GM23338 (cell line): Measurements from ENCODE around the gene LTBP4. TPM values are rescaled to one million over a fixed set of nuclear protein-coding genes. Genes with fewer than 3 reads are reported as not detected.

Experiments used
- ATAC-seq: fragments of 200-7000 bp; cut with Tn5 transposase; 3 replicates; pipeline ENCODE4 v1.9.1; 2020
- DNase-seq: peaks from one replicate; pipeline ENCODE4 v3.0.0-alpha.2; 2015; ENCODE audit warnings: low spot score
- H2AFZ ChIP-seq: fragments of 200-600 bp; sonication (generic); 2 replicates; pipeline ENCODE4 v1.8.0; 2016; ENCODE audit warnings: antibody characterized with exemption, mild to moderate bottlenecking, moderate library complexity
- H3F3A ChIP-seq: fragments of 200-600 bp; sonication (generic); replicated peaks from 2 replicates; pipeline ENCODE4 v1.8.0; 2017; ENCODE audit warnings: antibody characterized with exemption, mixed run types, low read depth
- H3K27ac ChIP-seq: fragments of 200-600 bp; sonication (generic); 2 replicates; pipeline ENCODE4 v1.6.1; 2016; ENCODE audit warnings: low read depth
- H3K27me3 ChIP-seq: fragments of 200-600 bp; sonication (generic); 2 replicates; pipeline ENCODE4 v1.8.0; 2016; ENCODE audit warnings: mild to moderate bottlenecking, mixed run types, moderate library complexity; ENCODE audit not compliant: insufficient read depth
- H3K36me3 ChIP-seq: fragments of 200-600 bp; sonication (generic); 2 replicates; pipeline ENCODE4 v1.8.0; 2016; ENCODE audit warnings: mild to moderate bottlenecking; ENCODE audit not compliant: insufficient read depth
- H3K4me1 ChIP-seq: fragments of 200-600 bp; sonication (generic); 2 replicates; pipeline ENCODE4 v1.8.0; 2016; ENCODE audit warnings: mild to moderate bottlenecking, moderate library complexity; ENCODE audit not compliant: insufficient read depth
- H3K4me2 ChIP-seq: fragments of 200-600 bp; sonication (generic); 2 replicates; pipeline ENCODE4 v1.7.1; 2017; ENCODE audit warnings: mixed run types
- H3K4me3 ChIP-seq: fragments of 200-600 bp; sonication (generic); 2 replicates; pipeline ENCODE4 v1.6.1; 2016; ENCODE audit warnings: mixed run types
- H3K79me2 ChIP-seq: fragments of 200-600 bp; sonication (generic); replicated peaks from 2 replicates; pipeline ENCODE4 v1.8.0; 2017; ENCODE audit warnings: mild to moderate bottlenecking; ENCODE audit not compliant: insufficient read depth
- H3K9me2 ChIP-seq: fragments of 200-600 bp; sonication (generic); 2 replicates; pipeline ENCODE4 v1.8.0; 2017; ENCODE audit not compliant: insufficient read depth
- H4K20me1 ChIP-seq: fragments of 200-600 bp; sonication (generic); replicated peaks from 2 replicates; pipeline ENCODE4 v1.8.0; 2017; ENCODE audit warnings: mild to moderate bottlenecking; ENCODE audit not compliant: insufficient read depth
- H3K27ac Mint-ChIP-seq: 2 replicates; pipeline ENCODE4 v1.8.0; 2020; ENCODE audit warnings: inconsistent platforms, mild to moderate bottlenecking, moderate library complexity, mixed read lengths
- H3K27me3 Mint-ChIP-seq: 3 replicates; pipeline ENCODE4 v1.8.0; 2022; ENCODE audit warnings: low read depth, mild to moderate bottlenecking, moderate library complexity, mixed read lengths, inconsistent platforms; ENCODE audit not compliant: insufficient read depth, poor library complexity
- H3K36me3 Mint-ChIP-seq: 3 replicates; pipeline ENCODE4 v1.8.0; 2021; ENCODE audit warnings: low read depth, mild to moderate bottlenecking, inconsistent platforms, moderate library complexity, mixed read lengths
- H3K4me1 Mint-ChIP-seq: 3 replicates; pipeline ENCODE4 v1.8.0; 2020; ENCODE audit warnings: mild to moderate bottlenecking, inconsistent platforms, mixed read lengths
- H3K4me3 Mint-ChIP-seq: 3 replicates; pipeline ENCODE4 v1.8.0; 2021; ENCODE audit warnings: moderate library complexity, mild to moderate bottlenecking, inconsistent platforms, mixed read lengths
- H3K9me3 Mint-ChIP-seq: 3 replicates; pipeline ENCODE4 v1.8.0; 2020; ENCODE audit warnings: moderate library complexity, mild to moderate bottlenecking, inconsistent platforms, mixed read lengths
- EZH2 ChIP-seq: fragments of 200-600 bp; sonication (generic); IDR thresholded peaks from one replicate; pipeline ENCODE4 v1.8.0; 2017; ENCODE audit warnings: antibody characterized with exemption, mild to moderate bottlenecking, low read depth; ENCODE audit not compliant: unreplicated experiment
- JUNB ChIP-seq: IDR thresholded peaks from one replicate; pipeline ENCODE4 v1.6.1; 2016; ENCODE audit warnings: antibody characterized with exemption; ENCODE audit not compliant: unreplicated experiment
- REST ChIP-seq: IDR thresholded peaks from one replicate; pipeline ENCODE4 v1.6.1; 2018; ENCODE audit warnings: antibody characterized with exemption; ENCODE audit not compliant: unreplicated experiment
- ZNF462 ChIP-seq: fragments of 250-450 bp; sonication (Bioruptor Pico); IDR thresholded peaks from 2 replicates; pipeline ENCODE4 v1.5.0; 2020; ENCODE audit warnings: mild to moderate bottlenecking, moderate library complexity
- polyA plus RNA-seq: library from polyadenylated mRNA; unstranded; fragments of >200 nt; fragmentation: Nextera tagmentation; extraction: Ambion mirVana; gene quantifications from 2 replicates; pipeline ENCODE4 v1.2.1, GENCODE V29; 2016
- total RNA-seq: library from RNA; depleted of rRNA; stranded (reverse); fragments of >200 nt; shearing (Covaris generic); gene quantifications from 2 replicates; pipeline ENCODE4 v1.2.3, GENCODE V29; 2014

LTBP4 gene
- total and polyA plus RNA-seq, 2 experiments from 2014 or later, result 50.3 to 65.0 TPM

GRCh38 chr19:40659116-40659515 lies 57.9 kb downstream of the LTBP4 start:
- H3K9me2 ChIP-seq, result no peaks in the 10 kb centered on the region
- no peak overlapping the region for H3K4me3 Mint-ChIP-seq
- H3K4me1 Mint-ChIP-seq, result peaks cover 4% of the 10 kb centered on the region; the same call in 2 of the 3 replicates
- no peak overlapping the region for H3K27ac Mint-ChIP-seq
- no peak overlapping the region for H3K27ac ChIP-seq
- H3K4me3 ChIP-seq, result no peak overlapping the region
- DNase-seq (no peak), ATAC-seq (no peak)
- H3K79me2 ChIP-seq, result no peaks in the 10 kb centered on the region
- H4K20me1 ChIP-seq, result no peaks in the 10 kb centered on the region
- TF ChIP-seq JUNB (no peak), REST (no peak), ZNF462 (CRISPR knock-in tag) (no peak), EZH2 (no peak)
- no peak overlapping the region for H3K4me2 ChIP-seq
- H3K36me3 ChIP-seq, result no peaks in the 10 kb centered on the region
- peaks cover 5% of the 10 kb centered on the region; the same call in 1 of the 2 replicates for H3K4me1 ChIP-seq
- H3K36me3 Mint-ChIP-seq, result no peaks in the 10 kb centered on the region
- 0 out of 2 replicates have a peak overlapping the region, but pooled peaks have one; percentile 47 for H2AFZ ChIP-seq
- H3K9me3 Mint-ChIP-seq, result no peaks in the 10 kb centered on the region
- H3F3A ChIP-seq, result no peaks in the 10 kb centered on the region
- H3K27me3 ChIP-seq, result no peaks in the 10 kb centered on the region
- H3K27me3 Mint-ChIP-seq, result peaks cover 9% of the 10 kb centered on the region
